SK-N-SH (cell line): ENCODE results near the gene HEG1. TPM values are rescaled to one million over a fixed set of nuclear protein-coding genes. Genes with fewer than 3 reads are reported as not detected.

ENCODE experiments used
- CTCF ChIA-PET: fragments of 300-600, 350-600 bp; formaldehyde crosslinking; extraction: SDS; loops from one replicate; lab custom pipeline; 2021; lab: Yijun Ruan, JAX
- POLR2A ChIA-PET: fragments of 350-600 bp; sonication (Branson Sonifier 250); formaldehyde crosslinking; extraction: SDS; loops from one replicate; lab custom pipeline; 2020; ENCODE audit warnings: antibody characterized with exemption, inconsistent platforms; lab: Yijun Ruan, JAX
- DNase-seq: peaks from one replicate; pipeline ENCODE4 v3.0.0; 2012
- H2AFZ ChIP-seq: fragments of 200-600 bp; sonication (generic); 2 replicates; pipeline ENCODE4 v1.8.1; 2016; ENCODE audit warnings: antibody characterized with exemption, mild to moderate bottlenecking, low read depth
- H3F3A ChIP-seq: fragments of 200-600 bp; sonication (generic); replicated peaks from 2 replicates; pipeline ENCODE3; 2016; ENCODE audit warnings: antibody characterized with exemption, mild to moderate bottlenecking; ENCODE audit not compliant: insufficient read depth
- H3K27ac ChIP-seq, 2 experiments: fragments of 200-500 bp in 1 of 2; fragments of 200-600 bp in 1 of 2; sonication (Bioruptor generic) in 1 of 2; sonication (generic), shearing (Covaris generic) in 1 of 2; 2 replicates each; pipeline versions ENCODE4 v1.5.1 to v1.6.1; 2014 to 2016; ENCODE audit warnings: low read depth in 2 of 2, inconsistent platforms in 1 of 2, low read length in 1 of 2, mild to moderate bottlenecking in 1 of 2, mixed read lengths in 1 of 2
- H3K27me3 ChIP-seq: fragments of 200-600 bp; sonication (generic), shearing (Covaris generic); 2 replicates; pipeline ENCODE4 v1.6.1; 2016; ENCODE audit warnings: mixed run types; ENCODE audit not compliant: insufficient read depth
- H3K36me3 ChIP-seq, 2 experiments: fragments of 200-500 bp in 1 of 2; fragments of 200-600 bp in 1 of 2; sonication (Bioruptor generic) in 1 of 2; sonication (generic) in 1 of 2; replicated peaks in 1 of 2; 2 replicates each; pipeline versions ENCODE3 to v1.5.1; 2014 to 2016; ENCODE audit warnings: low read length in 1 of 2, mild to moderate bottlenecking in 1 of 2; ENCODE audit not compliant: insufficient read depth in 2 of 2, control insufficient read depth in 1 of 2
- H3K4me1 ChIP-seq, 2 experiments: fragments of 200-500 bp in 1 of 2; fragments of 200-600 bp in 1 of 2; sonication (Bioruptor generic) in 1 of 2; sonication (generic), shearing (Covaris generic) in 1 of 2; 2 replicates each; pipeline versions ENCODE4 v1.5.1 to v1.6.1; 2014 to 2016; ENCODE audit warnings: low read depth in 1 of 2, low read length in 1 of 2, mixed run types in 1 of 2; ENCODE audit not compliant: insufficient read depth in 2 of 2, control insufficient read depth in 1 of 2
- H3K4me2 ChIP-seq: fragments of 200-600 bp; sonication (generic), shearing (Covaris generic); 2 replicates; pipeline ENCODE4 v1.6.1; 2017; ENCODE audit warnings: mixed run types
- H3K4me3 ChIP-seq, 2 experiments: fragments of 200-500 bp in 1 of 2; fragments of 200-600 bp in 1 of 2; sonication (Bioruptor generic) in 1 of 2; sonication (generic), shearing (Covaris generic) in 1 of 2; 2 replicates each; pipeline versions ENCODE4 v1.5.1 to v1.8.1; 2014 to 2016; ENCODE audit warnings: low read depth in 2 of 2, inconsistent platforms in 1 of 2, low read length in 1 of 2, mild to moderate bottlenecking in 1 of 2, mixed read lengths in 1 of 2, moderate library complexity in 1 of 2
- H3K79me2 ChIP-seq: fragments of 200-600 bp; sonication (generic); 2 replicates; pipeline ENCODE4 v1.8.1; 2017; ENCODE audit warnings: mild to moderate bottlenecking; ENCODE audit not compliant: insufficient read depth
- H3K9ac ChIP-seq: fragments of 200-600 bp; sonication (generic); 2 replicates; pipeline ENCODE4 v1.6.1; 2017; ENCODE audit warnings: mixed run types
- H3K9me2 ChIP-seq: fragments of 200-600 bp; sonication (generic); 2 replicates; pipeline ENCODE4 v1.6.1; 2017; ENCODE audit warnings: mixed run types
- H3K9me3 ChIP-seq: fragments of 200-600 bp; sonication (generic); 2 replicates; pipeline ENCODE4 v1.6.1; 2017; ENCODE audit warnings: mixed run types, mild to moderate bottlenecking, moderate library complexity
- H4K20me1 ChIP-seq: fragments of 200-600 bp; sonication (generic); 2 replicates; pipeline ENCODE4 v1.6.1; 2017; ENCODE audit warnings: mild to moderate bottlenecking, mixed run types; ENCODE audit not compliant: insufficient read depth
- CHD2 ChIP-seq: fragments of 150-350 bp; IDR thresholded peaks from 2 replicates; pipeline ENCODE4 v1.6.1; 2018; ENCODE audit warnings: low read length; ENCODE audit not compliant: partially characterized antibody
- ELF1 ChIP-seq: IDR thresholded peaks from 2 replicates; pipeline ENCODE4 v1.4.0; 2012
- EZH2phosphoT487 ChIP-seq: fragments of 200-600 bp; sonication (generic); IDR thresholded peaks from 2 replicates; pipeline ENCODE4 v1.6.1; 2017; ENCODE audit warnings: low read depth, mixed run types, mild to moderate bottlenecking, antibody characterized with exemption, moderate library complexity, borderline replicate concordance
- FOSL2 ChIP-seq: IDR thresholded peaks from 2 replicates; pipeline ENCODE4 v1.4.0; 2012; ENCODE audit warnings: low read depth, mild to moderate bottlenecking, moderate library complexity, borderline replicate concordance
- JUND ChIP-seq: IDR thresholded peaks from 2 replicates; pipeline ENCODE4 v1.4.0; 2012
- MAX ChIP-seq: IDR thresholded peaks from 2 replicates; pipeline ENCODE4 v1.4.0; 2012; ENCODE audit warnings: low read depth
- NRF1 ChIP-seq: IDR thresholded peaks from 2 replicates; pipeline ENCODE4 v1.6.1; 2012; ENCODE audit warnings: low read depth, mild to moderate bottlenecking, low read length
- POLR2AphosphoS5 ChIP-seq: IDR thresholded peaks from 2 replicates; pipeline ENCODE4 v1.6.1; 2012; ENCODE audit warnings: low read depth, low read length
- RAD21 ChIP-seq: IDR thresholded peaks from 2 replicates; pipeline ENCODE4 v1.6.1; 2012; ENCODE audit warnings: mild to moderate bottlenecking, low read length
- RCOR1 ChIP-seq: fragments of 150-350 bp; IDR thresholded peaks from 2 replicates; pipeline ENCODE4 v1.6.1; 2017; ENCODE audit warnings: antibody characterized with exemption, low read length
- REST ChIP-seq: IDR thresholded peaks from 2 replicates; pipeline ENCODE4 v1.6.1; 2012; ENCODE audit warnings: mild to moderate bottlenecking, low read depth, low read length, moderate library complexity
- RFX5 ChIP-seq: IDR thresholded peaks from 2 replicates; pipeline ENCODE4 v1.6.1; 2012; ENCODE audit warnings: mild to moderate bottlenecking, improper control_type of control experiment, low read length
- RXRA ChIP-seq: IDR thresholded peaks from 2 replicates; pipeline ENCODE4 v1.4.0; 2012; ENCODE audit warnings: low read depth, mild to moderate bottlenecking, borderline replicate concordance
- SMC3 ChIP-seq: IDR thresholded peaks from 2 replicates; pipeline ENCODE4 v1.6.1; 2012; ENCODE audit warnings: low read depth, low read length, improper control_type of control experiment
- TAF1 ChIP-seq: IDR thresholded peaks from 2 replicates; pipeline ENCODE4 v1.6.1; 2012; ENCODE audit warnings: low read depth, mild to moderate bottlenecking, low read length, moderate library complexity, borderline replicate concordance
- TCF12 ChIP-seq: IDR thresholded peaks from 2 replicates; pipeline ENCODE4 v1.4.0; 2012
- TEAD4 ChIP-seq: IDR thresholded peaks from 2 replicates; pipeline ENCODE4 v1.4.0; 2012; ENCODE audit warnings: mild to moderate bottlenecking, borderline replicate concordance; ENCODE audit not compliant: insufficient read depth
- WGBS: methylation state at CpG from one replicate; pipeline ENCODE4 v1.1.6; 2017; ENCODE audit warnings: low lambda C conversion rate; 5-methylcytosine and 5-hydroxymethylcytosine counted together
- polyA plus RNA-seq, 3 experiments: library from polyadenylated mRNA; depleted of rRNA; stranded (reverse); fragments of >200 nt; gene quantifications; 2 replicates each; pipeline ENCODE4 v1.2.3, GENCODE V29; 2012
- TF ChIP-seq, protein P1 (sequence below): IDR thresholded peaks from 2 replicates; pipeline ENCODE4 v1.4.0; 2012; ENCODE audit warnings: low read depth, borderline replicate concordance
- TF ChIP-seq, protein P2 (sequence below): IDR thresholded peaks from 2 replicates; pipeline ENCODE4; 2012

Gene HEG1
- polyA plus RNA-seq, 1 of the 3 experiments (the other 2 are of a cell fraction) = 27.7 TPM

- no peak for TF ChIP-seq EZH2phosphoT487
- TF ChIP-seq TAF1 = 0 out of 2 replicates have a peak, but pooled peaks have one; percentile 12
- CTCF ChIA-PET = no interaction called here
- Histone ChIP-seq H3K9me2 (no peaks in the 10 kb centered on the region), H2AFZ (peak overlapping the region; percentile 50; the same call in 1 of the 2 replicates), H3K79me2 (peaks cover 44% of the 10 kb centered on the region), H3K36me3 (peaks cover 0 to 5% of the 10 kb centered on the region in 2 experiments), H3K27ac (peak overlapping the region; percentile 72 to 99), H3K4me2 (peak overlapping the region; percentile 84), H3K9me3 (no peaks in the 10 kb centered on the region), H3K9ac (peak overlapping the region; percentile 76), H4K20me1 (peaks cover 23% of the 10 kb centered on the region; the same call in 1 of the 2 replicates), H3K4me3 (peak overlapping the region; percentile 83 to 88), H3K4me1 (peaks cover 30 to 44% of the 10 kb centered on the region in 2 experiments), H3K27me3 (no peaks in the 10 kb centered on the region), H3F3A (peaks cover 38% of the 10 kb centered on the region)
- 5% methylated on average over 7 of the region's 78 CpGs for WGBS
- POLR2A ChIA-PET = no interaction called here
- DNase-seq = peak; percentile 87
Measured at GRCh38 chr3:125055331-125055912, 375 bp downstream of the HEG1 start.

GRCh38 chr3:125054449-125055329 lies 1.1 kb downstream of the HEG1 start:
- H3K4me2 ChIP-seq = peak overlapping the region; percentile 84
- H3K36me3 ChIP-seq = peaks cover 0 to 5% of the 10 kb centered on the region in 2 experiments
- no peaks in the 10 kb centered on the region for H3K9me2 ChIP-seq
- peak; percentile 61 for DNase-seq
- no peaks in the 10 kb centered on the region for H3K9me3 ChIP-seq
- H3F3A ChIP-seq = peaks cover 38% of the 10 kb centered on the region
- H3K4me1 ChIP-seq = peaks cover 30 to 41% of the 10 kb centered on the region in 2 experiments
- peak overlapping the region; percentile 76 for H3K9ac ChIP-seq
- H3K27ac ChIP-seq = peak overlapping the region; percentile 72 to 99
- CTCF ChIA-PET = no interaction called here
- H3K4me3 ChIP-seq = peak overlapping the region; percentile 83 to 88
- peaks cover 52% of the 10 kb centered on the region for H3K79me2 ChIP-seq
- H2AFZ ChIP-seq = peak overlapping the region; percentile 50
- H3K27me3 ChIP-seq = no peaks in the 10 kb centered on the region
- POLR2A ChIA-PET = no interaction called here
- WGBS = 5% methylated on average over 17 of the region's 17 CpGs
- H4K20me1 ChIP-seq = peaks cover 25% of the 10 kb centered on the region; the same call in 1 of the 2 replicates
- TF ChIP-seq, protein P1, sequence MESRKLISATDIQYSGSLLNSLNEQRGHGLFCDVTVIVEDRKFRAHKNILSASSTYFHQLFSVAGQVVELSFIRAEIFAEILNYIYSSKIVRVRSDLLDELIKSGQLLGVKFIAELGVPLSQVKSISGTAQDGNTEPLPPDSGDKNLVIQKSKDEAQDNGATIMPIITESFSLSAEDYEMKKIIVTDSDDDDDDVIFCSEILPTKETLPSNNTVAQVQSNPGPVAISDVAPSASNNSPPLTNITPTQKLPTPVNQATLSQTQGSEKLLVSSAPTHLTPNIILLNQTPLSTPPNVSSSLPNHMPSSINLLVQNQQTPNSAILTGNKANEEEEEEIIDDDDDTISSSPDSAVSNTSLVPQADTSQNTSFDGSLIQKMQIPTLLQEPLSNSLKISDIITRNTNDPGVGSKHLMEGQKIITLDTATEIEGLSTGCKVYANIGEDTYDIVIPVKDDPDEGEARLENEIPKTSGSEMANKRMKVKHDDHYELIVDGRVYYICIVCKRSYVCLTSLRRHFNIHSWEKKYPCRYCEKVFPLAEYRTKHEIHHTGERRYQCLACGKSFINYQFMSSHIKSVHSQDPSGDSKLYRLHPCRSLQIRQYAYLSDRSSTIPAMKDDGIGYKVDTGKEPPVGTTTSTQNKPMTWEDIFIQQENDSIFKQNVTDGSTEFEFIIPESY = no peak
- peak; percentile 79 for TF ChIP-seq MAX
- no peak for TF ChIP-seq JUND
- no peak for TF ChIP-seq TCF12
- TF ChIP-seq FOSL2 = no peak
- TF ChIP-seq RFX5 = no peak
- no peak for TF ChIP-seq TAF1
- TF ChIP-seq, protein P2, sequence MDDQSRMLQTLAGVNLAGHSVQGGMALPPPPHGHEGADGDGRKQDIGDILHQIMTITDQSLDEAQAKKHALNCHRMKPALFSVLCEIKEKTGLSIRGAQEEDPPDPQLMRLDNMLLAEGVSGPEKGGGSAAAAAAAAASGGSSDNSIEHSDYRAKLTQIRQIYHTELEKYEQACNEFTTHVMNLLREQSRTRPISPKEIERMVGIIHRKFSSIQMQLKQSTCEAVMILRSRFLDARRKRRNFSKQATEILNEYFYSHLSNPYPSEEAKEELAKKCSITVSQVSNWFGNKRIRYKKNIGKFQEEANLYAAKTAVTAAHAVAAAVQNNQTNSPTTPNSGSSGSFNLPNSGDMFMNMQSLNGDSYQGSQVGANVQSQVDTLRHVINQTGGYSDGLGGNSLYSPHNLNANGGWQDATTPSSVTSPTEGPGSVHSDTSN = no peak; the same call in 1 of the 2 replicates
- no peak for TF ChIP-seq ELF1
- TF ChIP-seq POLR2AphosphoS5 = no peak
- TF ChIP-seq RCOR1 = no peak
- 0 out of 2 replicates have a peak, but pooled peaks have one; percentile 13 for TF ChIP-seq RAD21
- no peak for TF ChIP-seq REST
- no peak for TF ChIP-seq RXRA
- TF ChIP-seq EZH2phosphoT487 = no peak
- TF ChIP-seq NRF1 = no peak
- no peak for TF ChIP-seq SMC3
- TF ChIP-seq CHD2 = no peak
- TF ChIP-seq TEAD4 = no peak
